ENCODE data around the gene EGFL8.

GRCh38 chr6:32146287-32146686 is 18.1 kb upstream of the EGFL8 start:
- TF ChIP-seq ZBTB7A (IDR thresholded peaks at IDR 0.05; ENCODE audit: low read depth) = no peak
- TF ChIP-seq CEBPB (IDR thresholded peaks at IDR 0.05) = no peak
- TF ChIP-seq TAF1 (IDR thresholded peaks at IDR 0.05; ENCODE audit: low read depth) = no peak
- no peak for TF ChIP-seq EP300 (IDR thresholded peaks at IDR 0.05; ENCODE audit: borderline replicate concordance)
- TF ChIP-seq MAX (IDR thresholded peaks at IDR 0.05) = no peak
- TF ChIP-seq FOXM1 (IDR thresholded peaks at IDR 0.05; ENCODE audit: borderline replicate concordance, low read depth) = no peak
- TF ChIP-seq YY1 (IDR thresholded peaks at IDR 0.05; ENCODE audit: low read depth) = no peak
- no peak for TF ChIP-seq NFIC (IDR thresholded peaks at IDR 0.05)
- no peak for TF ChIP-seq RAD21 (IDR thresholded peaks at IDR 0.05; ENCODE audit: low read depth)
- no peak for TF ChIP-seq TEAD4 (IDR thresholded peaks at IDR 0.05)
- no peak for TF ChIP-seq CREB1 (IDR thresholded peaks at IDR 0.05; ENCODE audit: low read depth)
- no peak for TF ChIP-seq EGR1 (IDR thresholded peaks at IDR 0.05)
- TF ChIP-seq, protein P1, sequence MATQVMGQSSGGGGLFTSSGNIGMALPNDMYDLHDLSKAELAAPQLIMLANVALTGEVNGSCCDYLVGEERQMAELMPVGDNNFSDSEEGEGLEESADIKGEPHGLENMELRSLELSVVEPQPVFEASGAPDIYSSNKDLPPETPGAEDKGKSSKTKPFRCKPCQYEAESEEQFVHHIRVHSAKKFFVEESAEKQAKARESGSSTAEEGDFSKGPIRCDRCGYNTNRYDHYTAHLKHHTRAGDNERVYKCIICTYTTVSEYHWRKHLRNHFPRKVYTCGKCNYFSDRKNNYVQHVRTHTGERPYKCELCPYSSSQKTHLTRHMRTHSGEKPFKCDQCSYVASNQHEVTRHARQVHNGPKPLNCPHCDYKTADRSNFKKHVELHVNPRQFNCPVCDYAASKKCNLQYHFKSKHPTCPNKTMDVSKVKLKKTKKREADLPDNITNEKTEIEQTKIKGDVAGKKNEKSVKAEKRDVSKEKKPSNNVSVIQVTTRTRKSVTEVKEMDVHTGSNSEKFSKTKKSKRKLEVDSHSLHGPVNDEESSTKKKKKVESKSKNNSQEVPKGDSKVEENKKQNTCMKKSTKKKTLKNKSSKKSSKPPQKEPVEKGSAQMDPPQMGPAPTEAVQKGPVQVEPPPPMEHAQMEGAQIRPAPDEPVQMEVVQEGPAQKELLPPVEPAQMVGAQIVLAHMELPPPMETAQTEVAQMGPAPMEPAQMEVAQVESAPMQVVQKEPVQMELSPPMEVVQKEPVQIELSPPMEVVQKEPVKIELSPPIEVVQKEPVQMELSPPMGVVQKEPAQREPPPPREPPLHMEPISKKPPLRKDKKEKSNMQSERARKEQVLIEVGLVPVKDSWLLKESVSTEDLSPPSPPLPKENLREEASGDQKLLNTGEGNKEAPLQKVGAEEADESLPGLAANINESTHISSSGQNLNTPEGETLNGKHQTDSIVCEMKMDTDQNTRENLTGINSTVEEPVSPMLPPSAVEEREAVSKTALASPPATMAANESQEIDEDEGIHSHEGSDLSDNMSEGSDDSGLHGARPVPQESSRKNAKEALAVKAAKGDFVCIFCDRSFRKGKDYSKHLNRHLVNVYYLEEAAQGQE (IDR thresholded peaks at IDR 0.05; ENCODE audit: low read depth) = no peak
- TF ChIP-seq, protein P2, sequence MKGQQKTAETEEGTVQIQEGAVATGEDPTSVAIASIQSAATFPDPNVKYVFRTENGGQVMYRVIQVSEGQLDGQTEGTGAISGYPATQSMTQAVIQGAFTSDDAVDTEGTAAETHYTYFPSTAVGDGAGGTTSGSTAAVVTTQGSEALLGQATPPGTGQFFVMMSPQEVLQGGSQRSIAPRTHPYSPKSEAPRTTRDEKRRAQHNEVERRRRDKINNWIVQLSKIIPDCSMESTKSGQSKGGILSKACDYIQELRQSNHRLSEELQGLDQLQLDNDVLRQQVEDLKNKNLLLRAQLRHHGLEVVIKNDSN (IDR thresholded peaks at IDR 0.05) = no peak
